WI38 (cell line): ENCODE data around the gene C16orf95.
A peak's percentile ranks its signal among the peaks of the same experiment; 100 is the strongest.

ENCODE experiments used
- H3K4me3 ChIP-seq: 2 replicates; pipeline ENCODE4 v1.5.1; 2011; ENCODE audit warnings: low read depth, mild to moderate bottlenecking, control low read depth, low read length
- CTCF ChIP-seq: IDR thresholded peaks from 2 replicates; pipeline ENCODE4 v1.5.1; 2012; ENCODE audit warnings: low read depth, mild to moderate bottlenecking, control low read depth, low read length

The C16orf95 gene

GRCh38 chr16:87278191-87279093 lies 38.8 kb downstream of the C16orf95 start:
- peak; percentile 83 for TF ChIP-seq CTCF
- no peak overlapping the region for H3K4me3 ChIP-seq

- TF ChIP-seq CTCF, result no peak
- no peak overlapping the region for H3K4me3 ChIP-seq
Measured at GRCh38 chr16:87276924-87277323, 40.3 kb downstream of the C16orf95 start.

GRCh38 chr16:87276091-87276701 lies 41.0 kb downstream of the C16orf95 start:
- TF ChIP-seq CTCF, result no peak
- H3K4me3 ChIP-seq, result no peak overlapping the region

- no peak for TF ChIP-seq CTCF
- no peak overlapping the region for H3K4me3 ChIP-seq
Measured at GRCh38 chr16:87274794-87275193, 42.4 kb downstream of the C16orf95 start.

- no peak for TF ChIP-seq CTCF
- H3K4me3 ChIP-seq, result no peak overlapping the region
Measured at GRCh38 chr16:87273471-87274030, 43.6 kb downstream of the C16orf95 start.

- no peak overlapping the region for H3K4me3 ChIP-seq
Measured at GRCh38 chr16:87271256-87271655, 45.9 kb downstream of the C16orf95 start.

More at GRCh38 chr16:87271256-87271655, 45.9 kb downstream of the C16orf95 start:
- TF ChIP-seq CTCF, result no peak
